SKM-1 treated with dmso at 0.1 percent for 144 hours (cell line): ENCODE data around the gene LTA.

Experiments
- DNase-seq: peaks from one replicate; lab custom pipeline; 2025; ENCODE audit not compliant: unreplicated experiment; lab: John Stamatoyannopoulos, UW

Gene LTA, protein sequence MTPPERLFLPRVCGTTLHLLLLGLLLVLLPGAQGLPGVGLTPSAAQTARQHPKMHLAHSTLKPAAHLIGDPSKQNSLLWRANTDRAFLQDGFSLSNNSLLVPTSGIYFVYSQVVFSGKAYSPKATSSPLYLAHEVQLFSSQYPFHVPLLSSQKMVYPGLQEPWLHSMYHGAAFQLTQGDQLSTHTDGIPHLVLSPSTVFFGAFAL

DNA sequence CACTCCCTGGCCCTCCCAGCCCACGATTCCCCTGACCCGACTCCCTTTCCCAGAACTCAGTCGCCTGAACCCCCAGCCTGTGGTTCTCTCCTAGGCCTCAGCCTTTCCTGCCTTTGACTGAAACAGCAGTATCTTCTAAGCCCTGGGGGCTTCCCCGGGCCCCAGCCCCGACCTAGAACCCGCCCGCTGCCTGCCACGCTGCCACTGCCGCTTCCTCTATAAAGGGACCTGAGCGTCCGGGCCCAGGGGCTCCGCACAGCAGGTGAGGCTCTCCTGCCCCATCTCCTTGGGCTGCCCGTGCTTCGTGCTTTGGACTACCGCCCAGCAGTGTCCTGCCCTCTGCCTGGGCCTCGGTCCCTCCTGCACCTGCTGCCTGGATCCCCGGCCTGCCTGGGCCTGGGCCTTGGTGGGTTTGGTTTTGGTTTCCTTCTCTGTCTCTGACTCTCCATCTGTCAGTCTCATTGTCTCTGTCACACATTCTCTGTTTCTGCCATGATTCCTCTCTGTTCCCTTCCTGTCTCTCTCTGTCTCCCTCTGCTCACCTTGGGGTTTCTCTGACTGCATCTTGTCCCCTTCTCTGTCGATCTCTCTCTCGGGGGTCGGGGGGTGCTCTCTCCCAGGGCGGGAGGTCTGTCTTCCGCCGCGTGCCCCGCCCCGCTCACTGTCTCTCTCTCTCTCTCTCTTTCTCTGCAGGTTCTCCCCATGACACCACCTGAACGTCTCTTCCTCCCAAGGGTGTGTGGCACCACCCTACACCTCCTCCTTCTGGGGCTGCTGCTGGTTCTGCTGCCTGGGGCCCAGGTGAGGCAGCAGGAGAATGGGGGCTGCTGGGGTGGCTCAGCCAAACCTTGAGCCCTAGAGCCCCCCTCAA lies at the start of gene LTA:
LTA (plus strand) TSS at position 249 of the 871 bp plus-strand sequence; CDS start at position 703, 454 bp downstream.
- no peak for DNase-seq

DNA sequence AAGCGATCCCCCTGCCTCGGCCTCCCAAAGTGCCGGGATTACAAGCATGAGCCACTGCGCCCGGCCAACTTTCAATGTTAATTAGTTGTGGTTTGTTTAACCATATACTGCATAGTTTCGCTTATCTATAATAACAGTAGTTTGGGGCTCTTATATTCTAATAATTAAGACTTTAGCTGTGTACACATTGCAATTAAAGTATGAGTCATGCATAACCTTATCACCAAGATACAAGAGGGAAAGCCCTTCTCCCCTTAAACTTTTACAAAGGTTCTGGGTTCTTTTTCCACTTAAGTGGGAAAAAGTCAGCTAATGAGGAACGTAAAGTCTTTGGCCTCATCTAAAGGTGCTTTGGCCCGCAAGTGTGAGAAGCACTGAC lies 46.5 kb upstream of the LTA start:
- no peak for DNase-seq

DNA sequence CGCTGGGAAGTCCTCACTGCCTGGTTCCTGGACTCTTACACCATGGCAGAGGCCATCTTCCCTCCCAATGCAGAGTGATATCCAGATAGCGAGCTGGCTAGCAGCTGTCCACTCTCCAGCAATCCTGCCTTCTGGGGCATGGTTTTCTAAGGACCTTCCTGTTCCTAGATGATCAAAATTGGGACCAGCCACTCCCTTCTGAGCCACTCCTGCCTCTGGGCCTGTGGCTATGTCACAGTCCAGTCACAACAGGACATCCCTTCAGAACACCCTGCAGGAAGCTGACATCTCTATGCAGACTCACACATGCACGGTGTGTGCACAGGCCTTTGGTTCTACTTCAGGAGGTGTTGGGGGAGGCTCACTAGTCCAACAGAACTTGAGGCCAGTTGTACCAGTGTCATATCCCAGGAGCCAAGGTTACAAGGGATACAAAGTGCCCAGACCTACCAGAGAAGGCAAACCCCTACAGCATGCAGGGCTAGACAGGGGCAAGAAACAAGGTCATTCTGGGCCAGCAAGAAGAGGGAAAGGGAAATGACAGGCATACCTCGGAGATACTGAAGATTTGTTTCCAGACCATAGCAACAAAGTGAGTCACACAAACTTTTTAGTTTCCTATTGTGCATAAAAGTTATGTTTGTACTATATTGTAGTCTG lies 46.0 kb upstream of the LTA start:
- DNase-seq: no peak

DNA sequence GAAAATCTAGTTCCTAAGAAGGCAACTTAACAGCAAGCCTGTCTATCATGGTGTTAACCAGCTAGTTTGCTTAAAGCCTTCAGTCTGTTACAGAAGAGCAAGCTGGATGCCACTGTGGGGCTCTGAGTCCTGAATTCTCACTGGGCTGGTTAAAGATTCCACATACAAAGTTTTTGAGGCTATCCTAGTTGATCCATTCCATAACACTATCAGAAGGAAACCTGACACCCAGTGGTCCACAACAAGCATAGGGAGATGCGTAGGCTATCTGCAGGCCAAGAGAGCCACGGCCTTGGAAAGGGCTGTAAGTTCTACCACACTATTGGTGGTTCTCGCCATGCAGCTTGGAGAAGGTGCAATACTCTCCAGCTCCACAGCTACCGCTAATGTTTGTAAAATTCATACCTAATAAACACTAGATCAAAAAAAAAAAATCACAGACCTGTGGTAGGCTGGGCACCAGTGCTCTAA lies 43.7 kb upstream of the LTA start:
- no peak for DNase-seq

DNA sequence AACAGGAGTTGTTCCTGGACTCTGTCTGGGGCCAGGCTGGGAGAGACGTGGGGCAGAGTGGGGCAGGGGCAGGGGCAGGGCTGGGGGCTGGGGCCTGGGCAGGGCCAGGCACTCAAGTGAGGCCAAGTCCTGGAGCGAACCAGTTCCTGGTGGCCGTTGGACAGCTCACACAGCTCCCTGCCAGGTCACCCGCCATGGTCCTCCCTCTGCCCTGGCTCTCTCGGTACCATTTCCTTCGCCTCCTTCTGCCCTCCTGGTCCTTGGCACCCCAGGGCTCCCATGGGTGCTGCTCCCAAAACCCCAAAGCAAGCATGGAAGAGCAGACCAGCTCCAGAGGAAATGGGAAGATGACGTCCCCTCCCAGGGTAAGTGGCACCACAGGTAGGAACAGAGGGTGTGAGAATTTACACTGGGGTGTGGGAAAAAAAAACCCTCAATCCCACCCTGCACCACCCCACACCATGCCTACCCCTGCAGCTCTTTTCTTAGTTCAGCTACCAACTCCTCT lies 43.2 kb upstream of the LTA start, which contains the start of gene MCCD1:
MCCD1 (plus strand) TSS at position 142 of the 508 bp plus-strand sequence; CDS start at position 195, 53 bp downstream.
- DNase-seq: no peak

DNA sequence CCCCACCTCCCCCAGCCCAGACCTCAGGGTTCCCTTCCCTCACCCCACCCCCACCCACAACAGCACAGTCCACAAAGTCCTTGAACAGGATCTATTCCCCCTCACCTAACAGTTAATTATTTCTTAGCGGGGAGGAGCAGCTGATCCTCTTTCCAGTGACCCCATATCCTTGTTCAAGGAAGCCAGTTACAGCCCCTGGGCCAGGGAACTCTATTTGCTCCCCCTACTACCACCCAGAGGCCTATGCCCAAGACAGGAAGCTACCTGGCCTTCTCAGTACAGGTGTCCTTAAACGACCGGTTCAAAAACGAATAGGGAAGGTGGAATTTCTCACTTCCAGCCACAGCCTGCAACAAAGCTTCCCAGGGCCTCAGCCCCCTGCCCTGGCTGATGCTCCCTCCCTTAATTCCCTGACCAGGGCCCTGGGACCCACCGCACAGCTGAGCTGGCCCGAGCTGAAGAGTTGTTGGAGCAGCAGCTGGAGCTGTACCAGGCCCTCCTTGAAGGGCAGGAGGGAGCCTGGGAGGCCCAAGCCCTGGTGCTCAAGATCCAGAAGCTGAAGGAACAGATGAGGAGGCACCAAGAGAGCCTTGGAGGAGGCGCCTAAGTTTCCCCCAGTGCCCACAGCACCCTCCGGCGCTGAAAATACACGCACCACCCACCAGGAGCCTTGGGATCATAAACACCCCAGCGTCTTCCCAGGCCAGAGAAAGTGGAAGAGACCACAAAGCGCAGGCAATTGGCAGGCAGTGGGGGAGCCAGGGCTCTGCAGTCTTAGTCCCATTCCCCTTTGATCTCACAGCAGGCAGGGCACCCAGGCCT lies 42.5 kb upstream of the LTA start:
- DNase-seq: no peak

DNA sequence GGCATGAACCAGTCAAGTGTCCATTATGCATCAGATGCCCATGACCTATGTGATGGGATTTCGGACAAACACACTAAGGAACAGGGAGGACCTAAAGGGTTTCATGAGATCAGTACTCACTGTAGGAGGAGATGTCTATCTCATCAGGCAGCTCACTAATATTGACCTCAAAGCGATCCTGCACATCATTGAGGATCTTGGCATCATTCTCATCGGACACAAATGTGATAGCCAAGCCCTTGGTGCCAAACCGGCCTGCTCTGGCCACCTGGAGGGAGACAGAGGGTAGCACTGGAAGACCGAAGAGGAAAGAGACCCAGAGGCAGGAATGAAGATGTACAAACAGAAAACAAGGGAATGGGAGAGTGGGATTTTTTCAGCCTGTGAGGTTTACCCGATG lies 41.4 kb upstream of the LTA start:
- no peak for DNase-seq

DNA sequence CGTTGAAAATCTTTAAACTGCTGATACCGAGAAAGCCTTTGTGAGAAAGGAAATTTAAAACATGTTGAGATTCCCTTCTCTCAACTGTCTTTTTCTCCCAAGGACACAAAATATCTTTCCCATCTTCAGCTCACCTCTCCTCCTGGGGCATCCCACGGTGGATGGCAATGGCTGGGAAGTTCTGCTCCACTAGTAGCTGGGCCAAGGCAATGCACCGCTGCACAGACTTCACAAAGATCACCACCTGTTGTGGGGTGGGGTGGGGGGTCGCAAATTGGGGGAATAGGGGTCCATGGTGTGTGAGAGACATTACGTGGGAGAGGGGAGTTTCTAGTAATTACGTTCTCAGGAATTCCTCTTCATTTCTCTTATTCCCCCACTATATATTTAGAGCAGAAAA lies 40.9 kb upstream of the LTA start:
- no peak for DNase-seq

DNA sequence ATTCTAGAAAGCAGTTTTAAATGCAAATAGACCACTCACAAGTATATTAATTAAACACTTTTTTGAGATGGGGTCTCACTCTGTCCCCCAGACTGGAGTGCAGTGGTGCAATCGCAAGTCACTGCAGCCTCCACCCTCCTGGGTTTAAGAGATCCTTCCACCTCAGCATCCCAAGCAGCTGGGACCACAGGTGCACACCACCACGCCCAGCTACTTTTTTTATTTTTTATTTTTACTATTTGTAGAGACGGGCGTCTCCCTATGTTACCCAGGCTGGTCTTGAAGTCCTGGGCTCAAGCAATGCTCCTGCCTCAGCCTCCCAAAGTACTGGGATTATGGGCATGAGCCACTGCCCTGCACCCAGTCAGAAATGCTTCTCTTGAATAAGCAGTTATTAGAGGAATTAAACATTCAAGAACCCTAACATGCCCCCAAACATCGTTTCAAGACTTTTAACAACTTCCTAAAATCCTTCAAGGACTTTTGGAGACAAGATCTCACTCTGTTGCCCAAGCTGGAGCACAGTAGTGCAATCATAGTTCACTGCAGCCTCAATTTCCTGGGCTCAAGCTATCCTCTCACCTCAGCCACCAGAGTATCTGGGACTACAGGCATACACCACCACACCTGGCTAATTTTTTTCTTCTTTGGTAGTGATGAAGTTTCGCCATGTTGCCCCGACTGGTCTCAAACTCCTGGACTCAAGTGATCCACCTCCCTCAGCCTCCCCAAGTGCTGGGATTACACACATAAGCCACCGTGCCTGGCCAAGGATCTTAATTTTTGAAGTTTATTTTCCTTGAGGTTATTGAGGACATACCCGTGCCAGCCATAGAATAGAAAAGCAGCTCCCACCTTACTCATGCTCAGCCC lies 40.1 kb upstream of the LTA start:
- no peak for DNase-seq

DNA sequence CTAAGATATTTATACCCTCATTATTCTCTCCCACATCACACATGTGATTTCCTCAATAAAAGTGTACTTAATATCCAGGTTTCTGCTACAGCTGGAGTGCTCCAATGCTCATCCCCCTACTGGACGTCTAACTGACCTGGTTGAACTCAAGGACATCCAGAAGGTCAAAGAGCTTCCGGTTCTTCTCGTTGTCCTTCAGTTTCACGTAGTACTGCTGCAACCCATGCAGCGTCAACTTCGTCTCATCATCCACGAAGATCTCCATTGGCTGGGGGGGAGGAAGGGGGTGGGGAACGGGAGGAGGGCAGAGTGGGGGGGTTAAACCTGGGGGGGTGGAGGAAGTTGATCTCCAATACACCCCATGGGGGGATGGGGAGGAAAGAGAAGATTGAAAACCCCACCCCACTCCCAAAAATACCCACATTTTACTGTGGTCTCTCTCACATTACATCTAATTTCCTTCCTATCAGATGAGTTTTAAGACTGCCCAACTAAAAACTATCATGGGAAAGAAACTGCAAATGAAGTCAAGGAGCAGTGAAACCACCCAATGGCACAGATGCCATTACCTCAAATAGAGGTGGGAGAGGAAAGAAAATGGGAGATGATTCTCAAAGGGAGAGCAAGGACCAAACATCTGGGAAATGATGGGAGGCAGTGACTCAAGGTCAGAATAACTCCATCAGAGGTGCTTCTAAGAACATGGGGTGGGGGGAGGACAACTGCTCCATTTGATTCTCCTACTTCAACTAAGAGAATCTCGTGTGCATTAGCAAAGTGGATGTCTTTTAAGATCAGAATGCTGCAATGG lies 39.2 kb upstream of the LTA start:
- no peak for DNase-seq

DNA sequence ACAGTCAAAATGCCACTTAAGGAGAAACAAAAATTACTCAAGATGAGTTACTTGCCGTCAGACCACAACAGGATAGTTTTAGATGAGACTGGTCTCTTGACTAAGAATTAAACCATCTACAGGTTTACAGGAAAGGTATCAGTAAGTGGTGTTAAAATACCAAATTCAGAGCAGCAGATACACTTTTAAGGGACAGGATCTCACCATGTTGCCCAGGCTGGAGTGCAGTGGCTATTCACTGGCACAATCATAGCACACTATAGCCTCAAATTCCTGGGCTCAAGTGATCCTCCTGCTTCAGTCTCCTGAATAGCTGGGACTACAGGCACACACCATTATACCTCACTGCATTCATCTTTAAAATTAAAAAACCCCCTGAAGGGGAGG lies 38.6 kb upstream of the LTA start:
- no peak for DNase-seq

DNA sequence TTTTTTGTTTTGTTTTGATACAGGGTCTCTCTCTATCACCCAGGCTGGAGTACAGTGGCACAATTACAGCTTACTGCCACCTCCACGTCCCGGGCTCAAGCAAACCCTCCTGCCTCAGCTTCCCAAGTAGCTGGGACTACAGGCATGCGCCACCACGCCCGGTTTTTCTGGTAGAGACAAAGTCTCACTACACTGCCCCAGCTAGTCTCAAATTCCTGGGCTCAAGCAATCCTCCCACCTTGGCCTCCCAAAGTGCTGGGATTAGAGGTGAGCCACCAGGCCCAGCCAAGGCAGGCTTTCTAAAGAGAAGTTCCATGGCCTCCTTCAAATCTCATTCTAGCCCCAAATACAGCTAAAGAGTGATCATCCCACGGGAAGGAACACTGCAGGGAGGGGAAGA lies 38.1 kb upstream of the LTA start:
- DNase-seq: no peak

DNA sequence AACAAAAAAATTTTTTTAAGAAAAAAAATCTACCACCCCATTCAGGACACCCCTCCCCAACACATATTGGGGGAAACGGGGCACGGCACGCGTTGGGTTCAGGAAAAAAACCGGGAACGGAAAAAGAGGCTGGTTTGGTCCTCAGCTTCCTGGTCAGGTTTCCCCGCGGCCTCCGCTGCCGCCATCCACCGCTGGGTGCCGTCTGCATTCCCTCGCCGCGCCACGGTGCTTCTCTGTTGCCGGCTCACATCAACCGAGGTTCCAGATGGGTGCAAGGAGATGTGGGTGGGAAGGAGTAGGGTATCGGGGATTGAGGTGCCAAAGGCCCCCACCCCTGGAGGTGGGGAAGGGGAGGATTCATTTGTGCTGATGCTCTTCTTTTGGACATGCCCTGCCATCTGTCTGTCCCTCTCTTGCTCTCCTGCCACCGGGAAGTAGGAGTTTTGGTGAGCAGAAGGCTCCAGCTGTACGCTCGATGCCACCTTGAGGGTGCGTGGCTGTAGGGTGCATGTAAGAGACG lies 37.5 kb upstream of the LTA start:
- no peak for DNase-seq

DNA sequence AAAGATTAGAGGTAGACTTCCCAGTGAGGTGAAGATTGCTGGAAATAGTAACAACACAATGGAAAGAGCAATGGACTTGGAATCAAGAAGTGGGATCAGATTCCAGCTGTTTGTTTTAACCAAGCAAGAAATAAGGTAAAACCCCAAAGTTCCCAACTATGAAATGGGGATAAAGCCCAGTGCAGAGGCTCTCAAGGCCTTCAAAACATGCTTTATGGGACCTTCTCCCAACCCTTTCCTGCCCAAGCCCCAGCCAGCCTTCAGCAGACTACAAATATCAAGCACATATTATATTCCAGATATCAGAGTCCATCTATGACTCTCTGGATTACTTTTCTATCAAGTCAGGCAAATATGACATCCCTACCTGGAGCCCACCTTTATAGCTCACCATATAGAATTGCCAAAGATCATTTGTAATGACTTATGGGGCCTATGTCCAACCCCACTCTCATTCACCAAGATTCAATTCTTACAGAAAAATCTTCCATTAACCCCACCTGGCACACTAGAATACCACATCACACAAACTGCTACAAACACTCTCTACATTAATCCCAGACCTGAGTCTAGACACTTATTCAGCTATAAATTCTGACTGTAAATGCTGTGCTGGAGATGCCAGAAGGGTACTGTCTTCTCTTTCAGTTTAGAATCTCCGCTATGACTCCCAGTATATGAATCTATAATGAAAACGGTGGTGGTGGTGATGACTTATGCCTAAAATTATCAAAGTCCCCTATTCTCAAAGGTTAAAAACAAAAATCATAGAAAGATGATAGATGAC lies 36.4 kb upstream of the LTA start:
- no peak for DNase-seq

DNA sequence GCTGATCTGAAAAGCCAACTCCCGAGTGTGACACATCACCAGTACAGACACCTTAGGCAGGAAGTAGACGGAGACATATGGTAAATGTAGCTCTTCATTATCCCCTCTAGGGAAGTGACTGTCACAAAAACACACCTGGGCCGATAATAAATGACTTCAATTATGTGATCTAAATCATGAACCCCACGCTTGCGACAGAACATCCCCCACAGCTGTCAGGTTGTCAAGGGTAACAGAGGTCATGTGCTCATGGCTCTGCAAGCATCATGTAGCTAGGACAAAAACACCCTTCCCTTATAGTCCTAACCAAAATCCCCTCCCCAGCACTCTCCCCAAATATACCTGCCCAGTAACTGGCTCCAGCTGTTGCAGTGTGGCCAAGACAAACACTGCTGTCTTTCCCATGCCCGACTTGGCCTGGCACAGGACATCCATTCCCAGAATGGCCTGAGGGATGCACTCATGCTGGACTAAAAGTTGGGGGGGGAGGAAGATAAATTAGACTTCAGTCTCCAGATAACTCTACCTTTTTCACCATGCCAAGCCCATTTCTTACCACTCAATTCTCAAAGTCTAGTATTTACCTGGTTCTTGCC lies 33.2 kb upstream of the LTA start:
- DNase-seq: no peak

DNA sequence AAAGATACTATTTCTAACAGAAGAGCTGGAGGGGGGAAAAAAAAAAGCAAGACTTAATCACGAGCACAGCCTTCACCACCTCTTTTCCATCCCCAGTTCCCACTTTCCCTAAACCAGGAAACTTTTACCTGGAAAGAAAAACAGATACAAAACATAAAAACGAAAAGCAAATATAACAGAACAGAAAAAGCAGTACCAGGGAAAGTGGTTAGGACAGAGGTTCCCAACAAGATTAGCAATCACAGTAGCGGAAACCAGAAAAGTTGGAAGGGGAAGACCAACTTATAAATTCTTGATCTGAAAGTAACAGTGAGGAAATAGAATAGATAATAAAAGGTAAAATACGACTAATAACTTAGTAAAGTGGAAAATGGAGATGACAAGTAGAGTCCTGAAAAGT lies 31.4 kb upstream of the LTA start:
- DNase-seq: no peak

DNA sequence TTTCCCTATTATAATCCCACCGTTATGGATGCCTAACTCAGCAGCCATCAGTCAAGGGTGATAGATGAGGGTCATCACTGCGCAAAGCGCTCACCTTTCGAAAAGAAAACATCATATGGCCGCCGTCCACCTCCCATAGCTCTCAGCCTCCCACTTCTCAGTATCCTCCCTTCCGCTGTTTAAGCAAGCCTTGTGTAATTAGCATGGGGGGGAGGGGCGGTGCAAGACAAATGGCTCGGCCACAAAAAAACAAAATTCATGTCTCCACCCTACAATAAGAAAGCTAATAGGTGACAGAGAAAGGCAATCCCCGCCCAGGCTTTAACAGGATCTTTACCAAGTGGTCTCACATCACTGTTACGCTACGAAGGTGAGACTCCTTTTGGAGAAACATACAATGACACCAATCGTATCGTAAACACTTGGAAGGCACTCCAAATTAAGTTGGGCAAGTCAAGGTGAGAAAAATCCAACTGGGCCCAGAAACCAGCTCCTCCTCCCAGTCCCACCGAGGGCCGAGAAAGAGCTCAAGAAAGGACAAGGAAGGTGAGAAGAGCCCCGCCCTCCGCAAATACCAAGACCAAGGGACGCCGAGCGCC lies 30.9 kb upstream of the LTA start:
- peak; percentile 60 for DNase-seq
